CD4-positive, alpha-beta T cell treated with Interleukin-17A for 1 hour (primary cell): ENCODE measurements around the gene PARPBP.
"Not testable (repeated sequence)": the region's sequence is repeated elsewhere in the genome, so short reads cannot be mapped to it uniquely, and the experiment has no call there.

Experiments used
- DNase-seq: peaks from one replicate; pipeline ENCODE4 v3.0.0-alpha.2; 2020

Gene PARPBP, protein sequence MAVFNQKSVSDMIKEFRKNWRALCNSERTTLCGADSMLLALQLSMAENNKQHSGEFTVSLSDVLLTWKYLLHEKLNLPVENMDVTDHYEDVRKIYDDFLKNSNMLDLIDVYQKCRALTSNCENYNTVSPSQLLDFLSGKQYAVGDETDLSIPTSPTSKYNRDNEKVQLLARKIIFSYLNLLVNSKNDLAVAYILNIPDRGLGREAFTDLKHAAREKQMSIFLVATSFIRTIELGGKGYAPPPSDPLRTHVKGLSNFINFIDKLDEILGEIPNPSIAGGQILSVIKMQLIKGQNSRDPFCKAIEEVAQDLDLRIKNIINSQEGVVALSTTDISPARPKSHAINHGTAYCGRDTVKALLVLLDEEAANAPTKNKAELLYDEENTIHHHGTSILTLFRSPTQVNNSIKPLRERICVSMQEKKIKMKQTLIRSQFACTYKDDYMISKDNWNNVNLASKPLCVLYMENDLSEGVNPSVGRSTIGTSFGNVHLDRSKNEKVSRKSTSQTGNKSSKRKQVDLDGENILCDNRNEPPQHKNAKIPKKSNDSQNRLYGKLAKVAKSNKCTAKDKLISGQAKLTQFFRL

GRCh38 chr12:102119674-102120563, at the start of gene PARPBP, which contains the start of gene NUP37:
Gene PARPBP, plus strand, starts transcription at chr12:102120183. Its CDS starts 3,706 bp downstream, at chr12:102123889.
Gene NUP37, minus strand, starts transcription at chr12:102120114. Its CDS starts 1,596 bp downstream, at chr12:102118518.
- peak; percentile 93 for DNase-seq

DNA sequence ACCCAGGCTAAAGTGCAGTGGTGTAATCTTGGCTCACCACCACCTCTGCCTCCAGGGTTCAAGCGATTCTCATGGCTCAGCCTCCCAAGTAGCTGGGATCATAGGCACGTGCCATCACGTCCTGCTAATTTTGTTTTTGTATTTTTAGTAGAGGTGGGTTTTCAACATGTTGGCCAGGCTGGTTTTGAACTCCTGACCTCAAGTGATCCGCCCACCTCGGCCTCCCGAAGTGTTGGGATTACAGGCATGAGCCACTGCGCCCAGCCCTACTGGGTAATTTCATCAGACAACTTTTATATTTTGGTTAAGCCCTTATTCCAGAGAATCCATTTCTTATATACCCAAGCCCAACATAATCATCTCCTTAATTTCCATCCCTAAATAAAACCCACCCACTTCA, 47.9 kb upstream of the PARPBP start:
- DNase-seq = not testable (repeated sequence)

DNA sequence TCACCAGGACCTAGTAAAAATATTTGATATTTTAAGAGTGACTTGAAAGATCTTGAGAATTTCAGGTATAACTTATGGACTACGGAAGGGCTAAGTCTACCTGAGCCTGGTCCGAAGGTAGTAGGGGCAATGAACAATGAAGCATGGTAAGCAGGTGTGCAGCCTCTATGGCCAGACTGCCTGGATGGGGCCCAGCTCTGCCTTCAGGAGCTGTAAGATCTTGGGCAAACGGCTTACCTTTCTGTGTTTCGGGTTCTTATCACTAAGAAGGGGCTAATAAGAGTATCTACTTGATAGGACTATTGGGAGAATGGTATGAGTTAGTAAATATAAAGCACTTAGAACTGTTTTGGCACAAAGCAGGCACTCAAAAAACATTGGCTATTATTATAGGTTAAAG, 39.1 kb upstream of the PARPBP start:
- no peak for DNase-seq

GRCh38 chr12:102089228-102089835, 30.7 kb upstream of the PARPBP start:
- not testable (repeated sequence) for DNase-seq

DNA sequence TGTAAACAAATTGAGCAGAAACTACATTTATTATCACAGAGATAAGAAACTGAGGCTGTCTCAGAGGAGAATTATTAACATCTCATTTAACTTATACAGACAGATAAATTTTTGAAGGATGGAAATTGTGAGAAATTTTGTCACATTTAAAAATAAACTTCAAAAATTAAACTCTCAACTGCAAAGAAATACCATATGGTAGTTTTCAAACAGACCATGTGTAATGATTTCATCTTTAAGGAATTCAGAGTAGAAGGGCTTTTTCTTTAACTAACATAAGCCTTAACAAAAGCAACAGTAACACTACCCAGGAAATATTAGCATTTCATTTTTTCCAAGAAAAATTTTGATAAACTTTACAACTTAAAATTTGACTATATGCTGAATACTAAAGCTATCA, 26.7 kb upstream of the PARPBP start:
- DNase-seq = no peak

- DNase-seq = peak; percentile 8
Observed at GRCh38 chr12:102095677-102096263, 24.2 kb upstream of the PARPBP start.

DNA sequence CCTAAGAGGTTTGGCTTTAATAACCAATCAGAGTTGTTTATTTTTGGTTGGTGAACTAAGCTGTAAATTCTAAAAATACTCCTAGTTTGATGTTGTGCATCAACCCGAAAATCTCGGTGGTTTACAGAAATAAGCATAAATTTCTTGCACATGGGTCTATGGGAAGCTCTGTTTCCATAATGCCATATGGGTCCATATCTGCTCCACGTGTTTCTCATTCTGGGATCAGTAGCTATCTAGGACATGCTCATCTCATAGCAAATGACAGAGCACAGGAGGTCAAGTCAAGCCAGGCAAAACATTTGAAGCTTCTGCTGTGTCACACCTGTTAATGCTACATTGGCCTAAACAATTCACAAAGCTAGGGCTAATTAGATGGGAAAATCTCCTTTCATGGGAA, 23.1 kb upstream of the PARPBP start:
- no peak for DNase-seq

GRCh38 chr12:102106905-102107304, 13.1 kb upstream of the PARPBP start:
- no peak for DNase-seq

DNA sequence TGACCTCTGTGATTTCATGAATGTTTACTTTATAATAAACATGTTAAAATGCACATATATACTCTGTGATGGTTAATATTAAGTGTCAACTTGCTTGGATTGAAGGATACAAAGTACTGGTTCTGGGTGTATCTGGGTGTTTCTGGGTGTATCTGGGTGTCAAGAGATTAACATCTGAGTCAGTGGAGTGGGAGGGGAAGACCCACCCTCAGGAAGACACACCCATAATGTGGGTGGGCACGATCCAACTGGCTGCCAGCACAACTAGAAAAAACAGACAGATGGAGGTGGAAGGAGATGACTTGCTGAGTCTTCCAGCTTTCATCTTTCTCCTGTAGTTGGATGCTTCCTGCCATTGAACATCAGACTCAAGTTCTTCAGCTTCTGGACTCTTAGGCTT, 12.0 kb upstream of the PARPBP start:
- no peak for DNase-seq

DNA sequence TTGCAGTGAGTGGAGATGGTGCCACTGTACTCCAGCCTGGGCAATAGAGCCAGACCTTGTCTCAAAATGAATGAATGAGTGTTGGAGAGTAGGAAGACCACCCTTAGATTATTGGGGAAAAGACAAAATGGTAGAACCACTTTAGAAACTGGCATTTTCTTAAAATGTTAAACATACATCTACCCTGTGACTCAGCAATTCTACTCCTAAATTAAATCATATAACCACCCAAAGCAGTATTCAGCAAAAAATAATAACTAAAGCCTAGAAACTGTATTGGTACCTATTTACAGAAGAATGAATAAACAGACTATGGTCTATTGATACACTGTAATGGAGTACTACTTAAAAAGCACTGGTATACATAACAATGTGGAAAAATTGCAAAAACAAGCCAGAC, 9.2 kb upstream of the PARPBP start:
- DNase-seq = no peak

- no peak for DNase-seq
Observed at GRCh38 chr12:102114212-102114611, 5.8 kb upstream of the PARPBP start.

- DNase-seq = no peak
Observed at GRCh38 chr12:102116392-102116791, 3.6 kb upstream of the PARPBP start.

DNA sequence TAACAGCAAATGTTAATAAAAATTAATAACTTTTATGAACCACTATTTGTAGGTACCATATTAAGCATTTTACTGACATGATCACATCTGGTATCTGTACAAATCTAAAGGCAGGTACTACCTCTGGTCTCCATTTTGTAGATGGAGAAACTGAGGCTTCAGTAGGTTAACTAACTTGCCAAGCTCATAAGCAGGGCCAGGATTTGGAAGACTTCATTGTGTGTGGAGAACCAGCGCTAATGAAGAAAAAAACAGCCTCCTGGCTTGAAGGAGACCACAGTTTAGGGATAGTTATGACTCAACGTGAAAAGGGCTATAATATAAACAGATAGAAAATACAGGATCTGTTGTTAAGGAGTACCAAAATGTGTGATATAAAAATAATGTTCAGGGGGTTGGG, 1.1 kb upstream of the PARPBP start:
- no peak for DNase-seq

DNA sequence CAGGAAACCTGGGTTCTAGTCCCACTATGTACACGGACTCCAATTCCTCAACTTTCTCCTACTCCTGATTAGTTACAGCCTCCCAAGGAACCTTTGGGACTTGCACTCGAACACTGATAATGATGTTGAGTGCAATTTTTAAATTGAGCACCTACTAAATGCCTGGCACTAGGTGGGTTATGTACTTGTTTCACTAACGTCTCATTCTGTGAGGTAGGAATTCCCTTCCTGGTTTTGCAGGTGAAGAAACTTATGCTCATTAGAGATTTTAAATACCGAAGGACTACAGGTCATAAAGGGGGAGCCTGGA, 536 bp downstream of the PARPBP start:
- DNase-seq = no peak

DNA sequence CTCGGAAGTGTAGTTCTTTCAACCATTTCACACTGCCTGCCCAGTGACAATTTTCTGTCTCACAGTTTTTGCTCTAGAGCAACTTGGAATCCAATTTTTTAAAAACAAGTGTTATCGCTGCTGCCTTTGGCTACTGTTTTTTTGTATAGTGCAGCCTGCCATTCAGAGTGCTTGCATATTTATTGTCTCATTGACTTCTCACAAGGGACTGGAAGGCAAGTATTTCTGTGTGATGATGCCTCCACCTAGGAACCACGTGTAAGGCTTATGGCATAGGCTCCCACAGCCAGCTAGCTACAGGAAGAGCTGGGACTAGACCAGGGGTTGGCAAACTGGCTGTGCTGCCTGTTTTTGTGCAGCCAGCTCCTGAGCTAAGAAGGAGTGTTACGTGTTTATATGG, 903 bp downstream of the PARPBP start:
- no peak for DNase-seq

- not testable (repeated sequence) for DNase-seq
Observed at GRCh38 chr12:102121328-102121727, 1.3 kb downstream of the PARPBP start.

GRCh38 chr12:102130720-102131119, 10.7 kb downstream of the PARPBP start:
- not testable (repeated sequence) for DNase-seq

- not testable (repeated sequence) for DNase-seq
Observed at GRCh38 chr12:102131442-102131841, 11.5 kb downstream of the PARPBP start.

- not testable (repeated sequence) for DNase-seq
Observed at GRCh38 chr12:102137619-102138018, 17.6 kb downstream of the PARPBP start.

DNA sequence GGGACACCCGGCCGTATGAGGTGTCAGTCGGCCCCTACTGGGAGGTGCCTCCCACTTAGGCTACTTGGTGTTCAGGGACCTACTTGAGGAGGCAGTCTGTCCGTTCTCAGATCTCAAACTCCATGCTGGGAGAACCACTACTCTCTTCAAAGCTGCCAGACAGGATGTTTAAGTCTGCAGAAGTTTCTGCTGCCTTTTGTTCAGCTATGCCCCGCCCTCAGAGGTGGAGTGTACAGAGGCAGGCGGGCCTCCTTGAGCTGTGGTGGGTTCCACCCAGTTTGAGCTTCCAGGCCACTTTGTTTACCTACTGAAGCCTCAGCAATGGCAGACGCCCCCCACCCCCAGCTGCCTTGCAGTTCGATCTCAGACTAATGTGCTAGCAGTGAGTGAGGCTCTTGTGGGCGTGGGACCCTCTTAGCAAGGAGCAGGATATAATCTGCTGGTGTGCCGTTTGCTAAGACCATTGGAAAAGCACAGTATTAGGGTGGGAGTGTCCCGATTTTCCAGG, 22.9 kb downstream of the PARPBP start:
- not testable (repeated sequence) for DNase-seq

- DNase-seq = no peak
Observed at GRCh38 chr12:102144221-102144620, 24.2 kb downstream of the PARPBP start.

DNA sequence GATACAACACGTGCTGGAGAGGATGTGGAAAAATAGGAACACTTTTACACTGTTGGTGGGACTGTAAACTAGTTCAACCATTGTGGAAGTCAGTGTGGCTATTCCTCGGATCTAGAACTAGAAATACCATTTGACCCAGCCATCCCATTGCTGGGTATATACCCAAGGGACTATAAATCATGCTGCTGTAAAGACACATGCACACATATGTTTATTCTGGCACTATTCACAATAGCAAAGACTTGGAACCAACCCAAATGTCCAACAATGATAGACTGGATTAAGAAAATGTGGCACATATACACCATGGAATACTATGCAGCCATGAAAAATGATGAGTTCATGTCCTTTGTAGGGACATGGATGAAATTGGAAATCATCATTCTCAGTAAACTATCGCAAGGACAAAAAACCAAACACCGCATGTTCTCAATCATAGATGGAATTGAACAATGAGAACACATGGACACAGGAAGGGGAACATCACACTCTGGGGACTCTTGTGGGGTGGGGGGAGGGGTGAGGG, 27.1 kb downstream of the PARPBP start:
- not testable (repeated sequence) for DNase-seq
